CD4-positive, CD25-positive, alpha-beta regulatory T cell (primary cell): Measurements from ENCODE around the gene MIPEP. TPM values are rescaled to one million over a fixed set of nuclear protein-coding genes. Genes with fewer than 3 reads are reported as not detected.

Source experiments
- ATAC-seq, 2 donors: fragments of 150-1000 bp; cut with Tn5 transposase; one replicate each; pipeline ENCODE4 v1.10.0; 2021; ENCODE audit warnings: low read depth in 2 of 2, moderate number of reproducible peaks in 2 of 2, moderate library complexity in 1 of 2
- DNase-seq, 3 donors: peaks; one replicate each; pipeline versions ENCODE4 v3.0.0 to v3.0.0-alpha.2; 2012 to 2022; ENCODE audit warnings: mixed read lengths in 1 of 3
- H3K27ac ChIP-seq: one replicate; pipeline ENCODE4 v1.7.0; 2013; ENCODE audit warnings: mild to moderate bottlenecking, low read length; ENCODE audit not compliant: insufficient read depth, poor library complexity, severe bottlenecking
- H3K27me3 ChIP-seq: one replicate; pipeline ENCODE4 v1.7.0; 2013; ENCODE audit warnings: low read length; ENCODE audit not compliant: control insufficient read depth, insufficient read depth
- H3K36me3 ChIP-seq: one replicate; pipeline ENCODE4 v1.7.0; 2013; ENCODE audit warnings: mild to moderate bottlenecking, low read length, moderate library complexity; ENCODE audit not compliant: control insufficient read depth, insufficient read depth
- H3K4me1 ChIP-seq: 2 replicates; pipeline ENCODE4 v1.7.0; 2013; ENCODE audit warnings: mild to moderate bottlenecking, low read length; ENCODE audit not compliant: insufficient read depth, control insufficient read depth, poor library complexity, severe bottlenecking
- H3K4me3 ChIP-seq: one replicate; pipeline ENCODE4 v1.7.0; 2013; ENCODE audit warnings: low read depth, mild to moderate bottlenecking, low read length, moderate library complexity
- H3K9me3 ChIP-seq, 2 experiments: 1 replicate in 1 of 2; 2 replicates in 1 of 2; pipeline ENCODE4 v1.7.0; 2013; ENCODE audit warnings: low read length in 2 of 2, mild to moderate bottlenecking in 1 of 2, moderate library complexity in 1 of 2; ENCODE audit not compliant: control insufficient read depth in 2 of 2
- H3K27ac Mint-ChIP-seq, 3 donors: one replicate each; pipeline ENCODE4 v1.8.0; 2020 to 2022; ENCODE audit warnings: mild to moderate bottlenecking in 3 of 3, mixed read lengths in 3 of 3, moderate library complexity in 2 of 3
- H3K27me3 Mint-ChIP-seq: one replicate; pipeline ENCODE4 v1.8.0; 2022; ENCODE audit warnings: mild to moderate bottlenecking, mixed read lengths
- H3K36me3 Mint-ChIP-seq: one replicate; pipeline ENCODE4 v1.8.0; 2020; ENCODE audit warnings: mixed read lengths
- H3K4me1 Mint-ChIP-seq, 4 donors: one replicate each; pipeline ENCODE4 v1.8.0; 2020 to 2022; ENCODE audit warnings: mixed read lengths in 4 of 4, mild to moderate bottlenecking in 1 of 4
- H3K4me3 Mint-ChIP-seq, 4 donors: one replicate each; pipeline ENCODE4 v1.8.0; 2020 to 2022; ENCODE audit warnings: mild to moderate bottlenecking in 4 of 4, mixed read lengths in 4 of 4, moderate library complexity in 3 of 4
- H3K9me3 Mint-ChIP-seq, 7 donors: one replicate each; pipeline ENCODE4 v1.8.0; 2020 to 2022; ENCODE audit warnings: mixed read lengths in 7 of 7, mild to moderate bottlenecking in 3 of 7, moderate library complexity in 2 of 7
- polyA plus RNA-seq, 4 donors: library from polyadenylated mRNA; unstranded; fragments of 300-500 nt; fragmentation: Illumina TruSeq; gene quantifications; one replicate each; pipeline ENCODE4 v1.2.3, GENCODE V29; 2021
- total RNA-seq: library from RNA; stranded (reverse); gene quantifications from one replicate; pipeline ENCODE4 v1.2.3, GENCODE V29; 2022

Gene MIPEP
- total and polyA plus RNA-seq, 5 donors from 2014 or later = 4.9 to 22.0 (median 19.3) TPM

- H3K27me3 Mint-ChIP-seq = no peaks in the 10 kb centered on the region
- DNase-seq (no peak), ATAC-seq (no peak)
- H3K4me3 Mint-ChIP-seq = no peak overlapping the region
- no peaks in the 10 kb centered on the region for H3K4me1 ChIP-seq
- H3K9me3 ChIP-seq = no peaks in the 10 kb centered on the region
- H3K4me3 ChIP-seq = no peak overlapping the region
- no peaks in the 10 kb centered on the region for H3K27me3 ChIP-seq
- peaks cover 4% of the 10 kb centered on the region for H3K36me3 ChIP-seq
- no peak overlapping the region for H3K27ac Mint-ChIP-seq
- no peaks in the 10 kb centered on the region for H3K4me1 Mint-ChIP-seq
- no peak overlapping the region for H3K27ac ChIP-seq
- no peaks in the 10 kb centered on the region for H3K9me3 Mint-ChIP-seq
- H3K36me3 Mint-ChIP-seq = peaks cover 15% of the 10 kb centered on the region
Observed at GRCh38 chr13:23725922-23726321, 163.3 kb downstream of the MIPEP start.

- no peaks in the 10 kb centered on the region for H3K27me3 ChIP-seq
- H3K36me3 ChIP-seq = peaks cover 4% of the 10 kb centered on the region
- Mint-ChIP-seq H3K36me3 (peaks cover 13% of the 10 kb centered on the region), H3K27me3 (no peaks in the 10 kb centered on the region), H3K9me3 (no peaks in the 10 kb centered on the region), H3K4me3 (no peak overlapping the region), H3K27ac (no peak overlapping the region), H3K4me1 (peaks cover 0 to 5% (median under 1%) of the 10 kb centered on the region in 4 donors)
- ATAC-seq (no peak), DNase-seq (no peak)
- no peak overlapping the region for H3K4me3 ChIP-seq
- H3K9me3 ChIP-seq = no peaks in the 10 kb centered on the region
- H3K4me1 ChIP-seq = no peaks in the 10 kb centered on the region
- no peak overlapping the region for H3K27ac ChIP-seq
Observed at GRCh38 chr13:23724196-23724970, 164.8 kb downstream of the MIPEP start.

- Mint-ChIP-seq H3K27me3 (no peaks in the 10 kb centered on the region), H3K9me3 (no peaks in the 10 kb centered on the region), H3K4me1 (peaks cover 0 to 14% (median 7%) of the 10 kb centered on the region in 4 donors), H3K36me3 (peaks cover 9% of the 10 kb centered on the region), H3K27ac (no peak overlapping the region), H3K4me3 (no peak overlapping the region)
- Histone ChIP-seq H3K27ac (no peak overlapping the region), H3K27me3 (no peaks in the 10 kb centered on the region), H3K4me1 (no peaks in the 10 kb centered on the region), H3K36me3 (no peaks in the 10 kb centered on the region), H3K4me3 (no peak overlapping the region), H3K9me3 (no peaks in the 10 kb centered on the region)
- DNase-seq (no peak), ATAC-seq (no peak)
Observed at GRCh38 chr13:23723471-23723870, 165.7 kb downstream of the MIPEP start.

- Histone ChIP-seq H3K27ac (no peak overlapping the region), H3K9me3 (no peaks in the 10 kb centered on the region), H3K4me3 (no peak overlapping the region), H3K4me1 (no peaks in the 10 kb centered on the region), H3K27me3 (no peaks in the 10 kb centered on the region), H3K36me3 (no peaks in the 10 kb centered on the region)
- no peak overlapping the region for H3K4me3 Mint-ChIP-seq
- H3K9me3 Mint-ChIP-seq = no peaks in the 10 kb centered on the region
- H3K36me3 Mint-ChIP-seq = peaks cover 9% of the 10 kb centered on the region
- no peak overlapping the region for H3K27ac Mint-ChIP-seq
- H3K4me1 Mint-ChIP-seq = peaks cover 0 to 14% (median 7%) of the 10 kb centered on the region in 4 donors
- ATAC-seq (no peak), DNase-seq (no peak)
- H3K27me3 Mint-ChIP-seq = no peaks in the 10 kb centered on the region
Observed at GRCh38 chr13:23722726-23723453, 166.3 kb downstream of the MIPEP start.

- no peak for ATAC-seq
- Mint-ChIP-seq H3K4me1 (peaks cover 0 to 18% (median 9%) of the 10 kb centered on the region in 4 donors), H3K27ac (peak overlapping the region in 1 of 3 donors; percentile 80), H3K36me3 (peaks cover 3% of the 10 kb centered on the region), H3K4me3 (no peak overlapping the region), H3K9me3 (peaks cover 0 to 1% (median 0%) of the 10 kb centered on the region in 7 donors), H3K27me3 (peaks cover 13% of the 10 kb centered on the region)
- Histone ChIP-seq H3K9me3 (no peaks in the 10 kb centered on the region), H3K27me3 (no peaks in the 10 kb centered on the region), H3K4me3 (no peak overlapping the region), H3K27ac (no peak overlapping the region), H3K4me1 (no peaks in the 10 kb centered on the region), H3K36me3 (no peaks in the 10 kb centered on the region)
- DNase-seq = peak in 1 of 3 donors; percentile 12
Observed at GRCh38 chr13:23718996-23719395, 170.2 kb downstream of the MIPEP start.

- no peaks in the 10 kb centered on the region for H3K27me3 ChIP-seq
- H3K9me3 Mint-ChIP-seq = peaks cover 0 to 5% (median 1%) of the 10 kb centered on the region in 7 donors
- no peaks in the 10 kb centered on the region for H3K9me3 ChIP-seq
- DNase-seq (no peak), ATAC-seq (no peak)
- no peak overlapping the region for H3K27ac ChIP-seq
- H3K4me1 ChIP-seq = no peaks in the 10 kb centered on the region
- H3K36me3 ChIP-seq = no peaks in the 10 kb centered on the region
- H3K4me3 ChIP-seq = no peak overlapping the region
- no peak overlapping the region for H3K4me3 Mint-ChIP-seq
- H3K27ac Mint-ChIP-seq = no peak overlapping the region
- no peaks in the 10 kb centered on the region for H3K36me3 Mint-ChIP-seq
- H3K27me3 Mint-ChIP-seq = peaks cover 13% of the 10 kb centered on the region
- peaks cover 0 to 18% (median 9%) of the 10 kb centered on the region in 4 donors for H3K4me1 Mint-ChIP-seq
Observed at GRCh38 chr13:23716401-23716800, 172.8 kb downstream of the MIPEP start.

GRCh38 chr13:23715762-23716235, 173.4 kb downstream of the MIPEP start:
- H3K36me3 Mint-ChIP-seq = no peaks in the 10 kb centered on the region
- no peak overlapping the region for H3K27ac ChIP-seq
- no peaks in the 10 kb centered on the region for H3K4me1 ChIP-seq
- no peaks in the 10 kb centered on the region for H3K36me3 ChIP-seq
- peaks cover 0 to 18% (median 9%) of the 10 kb centered on the region in 4 donors for H3K4me1 Mint-ChIP-seq
- peaks cover 0 to 5% (median 1%) of the 10 kb centered on the region in 7 donors for H3K9me3 Mint-ChIP-seq
- no peaks in the 10 kb centered on the region for H3K9me3 ChIP-seq
- peaks cover 13% of the 10 kb centered on the region for H3K27me3 Mint-ChIP-seq
- DNase-seq (no peak), ATAC-seq (no peak)
- H3K4me3 Mint-ChIP-seq = no peak overlapping the region
- H3K4me3 ChIP-seq = no peak overlapping the region
- H3K27ac Mint-ChIP-seq = no peak overlapping the region
- H3K27me3 ChIP-seq = no peaks in the 10 kb centered on the region
